Measurements from ENCODE around the gene SYNCRIP. TPM values are rescaled to one million over a fixed set of nuclear protein-coding genes. Genes with fewer than 3 reads are reported as not detected.

SYNCRIP gene
- total RNA-seq, 6 experiments from 2014 or later, result 27.8 to 47.3 (median 39.4) TPM

DNA sequence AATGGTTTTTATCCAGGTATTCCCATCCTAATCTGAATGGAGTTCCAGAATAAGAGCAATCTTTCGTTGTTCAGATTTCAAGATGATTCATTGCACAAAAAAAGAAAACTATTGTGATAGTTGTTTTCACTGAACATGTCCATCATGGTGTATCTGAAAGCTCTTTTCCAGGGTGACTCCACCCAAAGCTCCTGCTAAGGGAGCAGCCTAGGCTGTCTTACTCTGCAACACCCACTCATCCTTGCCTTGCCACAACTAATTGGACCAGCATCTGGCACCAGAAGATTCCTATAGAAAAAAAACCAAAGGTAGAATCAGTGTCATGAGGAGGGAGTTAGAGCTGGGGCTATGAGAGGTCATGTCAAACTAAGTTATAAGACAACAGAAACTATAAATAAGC is 7.9 kb upstream of the SYNCRIP start:
- H3K4me1 ChIP-seq, result no peaks in the 10 kb centered on the region
- no peaks in the 10 kb centered on the region for H3K36me3 ChIP-seq
- no peaks in the 10 kb centered on the region for H3K27me3 ChIP-seq
- DNase-seq (no peak), ATAC-seq (no peak)
- WGBS (ENCODE audit: insufficient coverage, low coverage, low lambda C conversion rate, missing lambda C conversion rate), result 93% methylated on average over 1 of the region's 1 CpG
- no peaks in the 10 kb centered on the region for H3K9me3 ChIP-seq
- TF ChIP-seq, protein P1, sequence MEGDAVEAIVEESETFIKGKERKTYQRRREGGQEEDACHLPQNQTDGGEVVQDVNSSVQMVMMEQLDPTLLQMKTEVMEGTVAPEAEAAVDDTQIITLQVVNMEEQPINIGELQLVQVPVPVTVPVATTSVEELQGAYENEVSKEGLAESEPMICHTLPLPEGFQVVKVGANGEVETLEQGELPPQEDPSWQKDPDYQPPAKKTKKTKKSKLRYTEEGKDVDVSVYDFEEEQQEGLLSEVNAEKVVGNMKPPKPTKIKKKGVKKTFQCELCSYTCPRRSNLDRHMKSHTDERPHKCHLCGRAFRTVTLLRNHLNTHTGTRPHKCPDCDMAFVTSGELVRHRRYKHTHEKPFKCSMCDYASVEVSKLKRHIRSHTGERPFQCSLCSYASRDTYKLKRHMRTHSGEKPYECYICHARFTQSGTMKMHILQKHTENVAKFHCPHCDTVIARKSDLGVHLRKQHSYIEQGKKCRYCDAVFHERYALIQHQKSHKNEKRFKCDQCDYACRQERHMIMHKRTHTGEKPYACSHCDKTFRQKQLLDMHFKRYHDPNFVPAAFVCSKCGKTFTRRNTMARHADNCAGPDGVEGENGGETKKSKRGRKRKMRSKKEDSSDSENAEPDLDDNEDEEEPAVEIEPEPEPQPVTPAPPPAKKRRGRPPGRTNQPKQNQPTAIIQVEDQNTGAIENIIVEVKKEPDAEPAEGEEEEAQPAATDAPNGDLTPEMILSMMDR (IDR thresholded peaks at IDR 0.05), result no peak
- no peak for TF ChIP-seq POLR2A (IDR thresholded peaks at IDR 0.05)
- H3K27ac ChIP-seq, result no peak overlapping the region
- H3K4me3 ChIP-seq, result no peak overlapping the region
- intact Hi-C loops (cut with DNase I), result no loop called here

DNA sequence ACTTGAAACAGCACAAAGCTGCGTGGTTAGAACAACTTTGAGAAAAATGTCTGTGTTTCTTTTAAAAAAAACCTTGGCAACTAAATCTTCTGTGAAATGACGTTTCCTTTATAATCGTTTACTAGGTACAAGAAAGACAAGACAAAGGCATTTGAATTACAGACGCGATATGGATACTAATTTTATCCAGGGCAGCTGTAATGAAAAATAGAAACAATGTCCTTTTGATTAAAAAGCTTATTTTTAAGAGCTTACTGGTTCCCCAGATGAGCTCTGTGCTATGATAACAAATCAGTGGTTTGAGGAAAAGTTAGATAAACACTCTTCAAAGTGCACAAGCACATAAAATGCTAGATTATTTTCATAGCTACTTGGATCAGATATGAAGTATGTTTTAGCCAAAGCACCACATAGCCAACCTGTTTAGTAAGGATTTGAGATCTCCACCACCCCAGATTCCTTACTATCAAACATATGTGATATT is 1.6 kb upstream of the SYNCRIP start:
- intact Hi-C loops (cut with DNase I), result loop anchor here in 1 of 2 donors (5.0 kb wide), 1 partner anchor 33 kb away; no protein-coding TSS in a partner anchor
- Histone ChIP-seq H3K4me3 (peak overlapping the region; percentile 69 to 98 (median 83)), H3K27ac (peak overlapping the region; percentile 96 to 99 (median 98)), H3K9me3 (no peaks in the 10 kb centered on the region), H3K36me3 (peaks cover 0 to 15% (median 0%) of the 10 kb centered on the region in 4 donors), H3K4me1 (peaks cover 0 to 22% (median 5%) of the 10 kb centered on the region in 4 donors), H3K27me3 (no peaks in the 10 kb centered on the region)
- ATAC-seq (no peak), DNase-seq (no peak)
- no peak for TF ChIP-seq POLR2A (IDR thresholded peaks at IDR 0.05)
- TF ChIP-seq, protein P1 (IDR thresholded peaks at IDR 0.05), result no peak
- WGBS (ENCODE audit: insufficient coverage, low coverage, low lambda C conversion rate, missing lambda C conversion rate), result 1% methylated on average over 5 of the region's 5 CpGs

DNA sequence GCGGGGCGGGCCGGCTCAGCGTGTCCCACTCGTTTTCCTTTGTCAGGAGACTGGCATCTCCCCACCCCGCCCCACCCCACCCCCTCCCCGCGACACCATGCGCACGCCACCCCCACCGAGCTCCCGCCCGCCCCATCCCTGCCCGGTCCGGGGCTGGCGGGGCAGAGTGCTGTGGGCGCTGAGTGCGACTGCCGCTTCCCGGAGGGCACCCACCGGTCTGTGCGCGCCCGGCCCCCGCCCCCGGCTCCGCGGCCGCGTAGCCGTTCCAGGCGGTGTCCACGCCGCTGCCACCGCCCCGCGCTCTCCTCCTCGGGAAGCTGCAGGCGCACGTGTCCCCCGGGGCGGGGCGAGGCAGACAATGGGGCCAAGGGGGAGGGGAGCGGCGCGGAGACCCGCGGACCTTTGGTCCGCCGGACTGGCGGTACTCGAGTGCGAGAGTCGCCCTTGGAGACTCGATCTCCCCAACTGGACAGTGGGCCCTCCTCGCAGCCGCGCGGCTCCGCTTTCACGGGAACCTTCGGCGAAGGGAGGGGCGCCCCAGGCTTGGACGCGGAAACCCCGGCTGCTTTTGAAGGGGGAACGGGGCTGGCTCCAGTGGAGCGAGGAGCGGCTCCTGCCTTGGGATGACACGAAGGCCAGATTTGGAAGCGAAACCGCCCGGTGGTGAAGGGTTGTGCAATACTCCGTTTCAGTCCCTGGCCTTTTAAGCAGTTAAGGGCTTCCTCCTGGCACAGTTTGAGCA is 1.0 kb upstream of the SYNCRIP start:
- ATAC-seq (peak; percentile 58 to 72 (median 70)), DNase-seq (peak; percentile 92 to 94 (median 92))
- no peaks in the 10 kb centered on the region for H3K9me3 ChIP-seq
- WGBS (ENCODE audit: insufficient coverage, low coverage, low lambda C conversion rate, missing lambda C conversion rate), result 0% methylated on average over 5 of the region's 75 CpGs
- peaks cover 0 to 20% (median 0%) of the 10 kb centered on the region in 4 donors for H3K36me3 ChIP-seq
- no peaks in the 10 kb centered on the region for H3K27me3 ChIP-seq
- intact Hi-C loops (cut with DNase I), result loop anchor here in 1 of 2 donors (5.0 kb wide), 1 partner anchor 34 kb away; no protein-coding TSS in a partner anchor
- H3K27ac ChIP-seq, result peak overlapping the region; percentile 96 to 99 (median 98)
- peak overlapping the region; percentile 69 to 98 (median 83) for H3K4me3 ChIP-seq
- H3K4me1 ChIP-seq, result peaks cover 0 to 22% (median 5%) of the 10 kb centered on the region in 4 donors
- peak; percentile 92 for TF ChIP-seq POLR2A (IDR thresholded peaks at IDR 0.05)
- TF ChIP-seq, protein P1 (IDR thresholded peaks at IDR 0.05), result no peak

DNA sequence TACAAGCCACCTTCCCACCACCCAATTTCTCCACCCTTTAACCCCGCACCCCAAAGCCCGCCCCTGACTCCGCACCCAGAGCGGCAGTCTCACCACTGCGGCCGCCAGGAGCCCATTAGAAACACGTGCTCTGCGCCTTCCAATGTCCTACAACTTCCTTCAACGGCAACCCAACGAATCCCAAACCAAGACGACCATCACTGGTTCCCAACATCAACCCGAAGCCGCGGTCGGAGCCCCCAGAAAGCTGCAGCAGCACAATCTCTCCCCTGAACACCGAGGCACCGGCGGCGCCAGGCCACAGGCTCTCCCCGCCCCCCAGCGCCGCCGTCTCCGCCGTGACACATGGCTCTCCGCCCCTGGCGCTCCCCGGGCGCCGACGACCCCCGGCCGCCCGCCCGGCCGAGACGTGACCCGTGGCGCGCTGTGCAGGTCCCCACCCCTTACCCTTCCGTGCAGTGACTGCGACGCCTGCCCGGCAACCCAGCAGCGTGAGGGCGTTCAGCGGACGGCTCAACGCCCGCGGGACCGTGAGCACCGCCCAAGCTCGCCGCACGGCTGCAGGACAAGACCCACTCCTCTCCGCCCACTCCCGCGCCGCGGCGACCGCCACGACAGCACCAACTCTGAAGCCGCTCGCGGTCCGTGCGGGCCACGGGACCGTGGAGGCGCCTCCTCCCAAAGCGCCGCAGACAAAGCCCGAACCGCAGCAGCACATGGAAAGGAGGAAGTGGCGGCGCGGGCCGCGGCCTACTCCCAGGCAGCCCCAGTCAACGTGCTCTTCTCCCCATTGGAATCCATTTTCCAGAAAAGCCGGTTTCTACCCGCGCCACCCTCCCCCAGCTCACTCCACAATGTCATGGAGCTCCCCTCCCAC is 551 bp downstream of the SYNCRIP start:
- Histone ChIP-seq H3K27ac (peak overlapping the region; percentile 81 to 96 (median 83)), H3K9me3 (no peaks in the 10 kb centered on the region), H3K36me3 (peaks cover 0 to 31% (median 6%) of the 10 kb centered on the region in 4 donors), H3K4me3 (peak overlapping the region; percentile 69 to 98 (median 83)), H3K27me3 (no peaks in the 10 kb centered on the region), H3K4me1 (peaks cover 0 to 30% (median 5%) of the 10 kb centered on the region in 4 donors)
- ATAC-seq (peak in 2 of 4 donors; percentile 0 to 3), DNase-seq (peak; percentile 62 to 77 (median 66))
- TF ChIP-seq, protein P1 (IDR thresholded peaks at IDR 0.05), result no peak
- TF ChIP-seq POLR2A (IDR thresholded peaks at IDR 0.05), result no peak
- intact Hi-C loops (cut with DNase I), result loop anchor here in 1 of 2 donors (5.0 kb wide), 1 partner anchor 35 kb away; no protein-coding TSS in a partner anchor
- 0% methylated on average over 18 of the region's 85 CpGs for WGBS (ENCODE audit: insufficient coverage, low coverage, low lambda C conversion rate, missing lambda C conversion rate)
